Gastroesophageal sphincter (tissue), 3 donors: ENCODE measurements around the gene HYAL1.

ENCODE experiments used
- CTCF ChIP-seq, 4 experiments: fragments of 200-600 bp in 2 of 4; fragments of 450-650 bp in 2 of 4; sonication (generic) in 1 of 4; IDR thresholded peaks; one replicate each; pipeline ENCODE4 v1.5.1; 2017 to 2019; ENCODE audit warnings: antibody characterized with exemption in 4 of 4, mild to moderate bottlenecking in 2 of 4, moderate library complexity in 2 of 4
- EP300 ChIP-seq: sonication (generic); formaldehyde crosslinking; IDR thresholded peaks from one replicate; pipeline ENCODE4 v1.6.1; 2017; ENCODE audit warnings: antibody characterized with exemption, mild to moderate bottlenecking
- POLR2A ChIP-seq, 2 donors: fragments of 450-650 bp; IDR thresholded peaks; one replicate each; pipeline ENCODE4 v1.6.1; 2017; ENCODE audit warnings: antibody characterized with exemption in 2 of 2, mild to moderate bottlenecking in 2 of 2, moderate library complexity in 1 of 2
- POLR2AphosphoS5 ChIP-seq: sonication (generic); formaldehyde crosslinking; IDR thresholded peaks from one replicate; pipeline ENCODE4 v1.6.1; 2017; ENCODE audit warnings: antibody characterized with exemption

- TF ChIP-seq CTCF (IDR thresholded peaks at IDR 0.05) (peak in 1 of 4 experiments; percentile 22), POLR2AphosphoS5 (peak; percentile 39), POLR2A (IDR thresholded peaks at IDR 0.05) (peak in 1 of 2 donors; percentile 52), EP300 (no peak)
Measured at GRCh38 chr3:50320853-50321335, 17.5 kb upstream of the HYAL1 start.
